Measurements from ENCODE around the gene NOXRED1.

The NOXRED1 gene

GRCh38 chr14:77407158-77407557 lies 16.2 kb downstream of the NOXRED1 start:
- no peak for TF ChIP-seq TAF1 (IDR thresholded peaks at IDR 0.05; ENCODE audit: borderline replicate concordance, insufficient read depth, low read length)
- TF ChIP-seq SIN3A (IDR thresholded peaks at IDR 0.05; ENCODE audit: borderline replicate concordance, insufficient read depth, low read length), result no peak

DNA sequence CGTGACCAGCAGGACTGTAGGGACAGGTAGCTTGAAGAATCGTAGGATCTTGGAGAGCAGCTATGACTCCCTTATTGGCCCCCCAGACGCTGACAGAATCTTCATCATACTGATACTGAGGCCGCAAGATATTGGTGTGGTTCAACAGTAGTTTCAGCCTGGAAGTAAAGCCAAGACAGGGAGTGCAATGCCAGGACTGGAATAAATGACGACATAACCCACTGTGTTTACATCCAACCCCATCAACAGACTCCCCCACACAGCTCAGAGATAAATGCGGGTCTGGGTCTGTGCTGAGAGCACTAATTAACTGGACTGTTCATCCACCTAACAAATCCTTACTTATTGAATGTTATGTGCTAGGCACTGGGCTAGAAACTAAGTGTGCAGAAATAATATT lies 16.6 kb downstream of the NOXRED1 start:
- TF ChIP-seq REST (IDR thresholded peaks at IDR 0.05; ENCODE audit: insufficient read depth in 1 of 2, low read depth in 2 of 2, low read length in 2 of 2), result no peak
- peak; percentile 33 for TF ChIP-seq FOXP2 (optimal IDR thresholded peaks at IDR 0.05; ENCODE audit: borderline replicate concordance, extremely low read depth, extremely low read length, insufficient read depth)

- no peak for TF ChIP-seq POLR2AphosphoS5 (IDR thresholded peaks at IDR 0.05; ENCODE audit: low read depth, low read length)
- TF ChIP-seq REST (IDR thresholded peaks at IDR 0.05; ENCODE audit: insufficient read depth in 1 of 2, low read depth in 2 of 2, low read length in 2 of 2), result no peak
- no peak for TF ChIP-seq TAF1 (IDR thresholded peaks at IDR 0.05; ENCODE audit: borderline replicate concordance, insufficient read depth, low read length)
- no peak for TF ChIP-seq SIN3A (IDR thresholded peaks at IDR 0.05; ENCODE audit: borderline replicate concordance, insufficient read depth, low read length)
These were observed 17.2 kb downstream of the NOXRED1 start for GRCh38 chr14:77406086-77406485.

DNA sequence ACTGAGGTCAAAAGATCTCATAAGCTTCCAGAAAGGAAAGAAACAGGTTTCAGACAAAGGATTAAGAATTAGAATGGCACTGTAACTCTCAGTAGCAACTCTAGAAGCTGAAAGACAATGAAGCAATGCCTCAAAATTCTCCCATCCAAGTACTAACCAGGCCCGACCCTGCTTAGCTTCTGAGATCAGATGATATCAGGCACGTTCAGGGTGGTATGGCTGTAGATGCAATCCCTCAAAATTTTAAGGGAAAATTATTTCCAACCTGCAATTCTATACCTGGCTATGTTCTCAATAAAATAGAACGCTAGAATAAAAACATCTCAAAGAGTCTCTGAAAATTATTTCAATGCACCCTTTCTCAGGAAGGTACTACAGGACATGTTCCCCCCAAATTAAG lies 19.6 kb downstream of the NOXRED1 start:
- TF ChIP-seq SIN3A (IDR thresholded peaks at IDR 0.05; ENCODE audit: borderline replicate concordance, insufficient read depth, low read length) (no peak), POLR2AphosphoS5 (IDR thresholded peaks at IDR 0.05; ENCODE audit: low read depth, low read length) (no peak), TAF1 (IDR thresholded peaks at IDR 0.05; ENCODE audit: borderline replicate concordance, insufficient read depth, low read length) (no peak), REST (IDR thresholded peaks at IDR 0.05; ENCODE audit: insufficient read depth in 1 of 2, low read depth in 2 of 2, low read length in 2 of 2) (no peak), FOXP2 (optimal IDR thresholded peaks at IDR 0.05; ENCODE audit: borderline replicate concordance, extremely low read depth, extremely low read length, insufficient read depth) (no peak)

DNA sequence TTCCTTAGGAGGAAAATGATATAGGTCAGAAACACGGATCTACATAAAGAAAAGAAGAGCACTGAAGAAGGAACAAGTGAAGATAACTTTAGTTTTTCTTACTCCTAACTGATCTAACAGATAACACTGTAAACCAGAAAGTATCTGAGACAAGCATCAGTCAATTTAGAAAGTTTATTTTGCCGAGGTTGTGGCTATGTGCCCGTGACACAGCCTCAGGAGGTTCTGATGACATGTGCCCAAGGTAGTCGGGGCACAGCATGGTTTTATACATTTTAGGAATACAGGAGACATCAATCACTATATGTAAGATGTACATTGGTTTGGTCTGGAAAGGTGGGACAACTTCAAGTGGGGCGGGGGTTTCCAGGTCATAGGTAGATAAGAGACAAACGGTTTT lies 23.1 kb downstream of the NOXRED1 start:
- TF ChIP-seq POLR2AphosphoS5 (IDR thresholded peaks at IDR 0.05; ENCODE audit: low read depth, low read length), result no peak
- TF ChIP-seq REST (IDR thresholded peaks at IDR 0.05; ENCODE audit: insufficient read depth in 1 of 2, low read depth in 2 of 2, low read length in 2 of 2), result no peak
- TF ChIP-seq FOXP2 (optimal IDR thresholded peaks at IDR 0.05; ENCODE audit: borderline replicate concordance, extremely low read depth, extremely low read length, insufficient read depth), result no peak
- TF ChIP-seq SIN3A (IDR thresholded peaks at IDR 0.05; ENCODE audit: borderline replicate concordance, insufficient read depth, low read length), result no peak
